HEK293T (cell line): Measurements from ENCODE around the gene SLC35F3.

Experiments used
- CTCF ChIA-PET: fragments of 350-600 bp; formaldehyde crosslinking; extraction: SDS; loops from one replicate; lab custom pipeline; 2021; ENCODE audit warnings: antibody characterized with exemption, inconsistent platforms; lab: Yijun Ruan, JAX
- POLR2A ChIA-PET: fragments of 350-600 bp; formaldehyde crosslinking; extraction: SDS; loops from one replicate; lab custom pipeline; 2020; ENCODE audit warnings: antibody characterized with exemption, inconsistent platforms; lab: Yijun Ruan, JAX
- DNase-seq: peaks from one replicate; pipeline ENCODE4 v3.0.0; 2012; ENCODE audit warnings: mixed read lengths; ENCODE audit errors: extremely low spot score
- ARNT ChIP-seq: fragments of 450-650 bp; IDR thresholded peaks from 2 replicates; pipeline ENCODE4 v1.6.1; 2017; ENCODE audit warnings: mild to moderate bottlenecking
- BHLHE40 ChIP-seq: fragments of 450-650 bp; IDR thresholded peaks from 2 replicates; pipeline ENCODE4 v1.6.1; 2016; ENCODE audit warnings: mild to moderate bottlenecking, moderate library complexity, borderline replicate concordance
- CTBP1 ChIP-seq: fragments of 450-650 bp; IDR thresholded peaks from 2 replicates; pipeline ENCODE4 v1.6.1; 2016; ENCODE audit warnings: borderline replicate concordance
- ELF4 ChIP-seq: fragments of 450-650 bp; IDR thresholded peaks from 2 replicates; pipeline ENCODE4 v1.6.1; 2017; ENCODE audit warnings: antibody characterized with exemption
- FOXA1 ChIP-seq: fragments of 450-650 bp; IDR thresholded peaks from 2 replicates; pipeline ENCODE4 v1.6.1; 2016; ENCODE audit warnings: mild to moderate bottlenecking
- FOXK2 ChIP-seq: fragments of 450-650 bp; IDR thresholded peaks from 2 replicates; pipeline ENCODE4 v1.6.1; 2016; ENCODE audit warnings: mild to moderate bottlenecking
- FOXM1 ChIP-seq: fragments of 450-650 bp; IDR thresholded peaks from 2 replicates; pipeline ENCODE4 v1.6.1; 2017; ENCODE audit warnings: mild to moderate bottlenecking, borderline replicate concordance
- HDGF ChIP-seq: fragments of 450-650 bp; IDR thresholded peaks from 2 replicates; pipeline ENCODE4 v1.6.1; 2017; ENCODE audit warnings: antibody characterized with exemption, borderline replicate concordance
- L3MBTL2 ChIP-seq: fragments of 450-650 bp; conservative IDR thresholded peaks from 2 replicates; pipeline ENCODE4 v1.6.1; 2016; ENCODE audit warnings: mild to moderate bottlenecking
- LEF1 ChIP-seq: fragments of 450-650 bp; IDR thresholded peaks from 2 replicates; pipeline ENCODE4 v1.6.1; 2017; ENCODE audit warnings: mild to moderate bottlenecking, borderline replicate concordance
- NFRKB ChIP-seq: fragments of 450-650 bp; IDR thresholded peaks from 2 replicates; pipeline ENCODE4 v1.6.1; 2016; ENCODE audit warnings: mild to moderate bottlenecking, moderate library complexity
- PKNOX1 ChIP-seq: fragments of 450-650 bp; IDR thresholded peaks from 2 replicates; pipeline ENCODE4 v1.6.1; 2016
- SP1 ChIP-seq: fragments of 450-650 bp; IDR thresholded peaks from 2 replicates; pipeline ENCODE4 v1.6.1; 2017
- SUZ12 ChIP-seq: fragments of 450-650 bp; IDR thresholded peaks from 2 replicates; pipeline ENCODE4 v1.6.1; 2016; ENCODE audit warnings: mild to moderate bottlenecking
- TARDBP ChIP-seq: fragments of 450-650 bp; IDR thresholded peaks from 2 replicates; pipeline ENCODE4 v1.6.1; 2016
- ZNF384 ChIP-seq: fragments of 450-650 bp; IDR thresholded peaks from 2 replicates; pipeline ENCODE4 v1.6.1; 2016

The SLC35F3 gene

GRCh38 chr1:234303231-234303630 is 398.8 kb downstream of the SLC35F3 start:
- ChIA-PET CTCF (interaction anchor here (0.5 kb wide), 1 partner anchor 191 kb away, joined by 4 read pairs; no protein-coding TSS in a partner anchor), POLR2A (no interaction called here)
- no peak for TF ChIP-seq NFRKB
- TF ChIP-seq L3MBTL2: no peak
- TF ChIP-seq CTBP1: no peak
- TF ChIP-seq FOXK2: no peak
- no peak for TF ChIP-seq LEF1
- no peak for TF ChIP-seq SUZ12
- no peak for TF ChIP-seq ELF4
- TF ChIP-seq ARNT: no peak
- no peak for TF ChIP-seq FOXA1
- no peak for DNase-seq

- no peak for DNase-seq
- ChIA-PET CTCF (interaction anchor here (1.5 kb wide), 1 partner anchor 15 kb away, joined by 5 read pairs; no protein-coding TSS in a partner anchor), POLR2A (no interaction called here)
- TF ChIP-seq FOXM1: no peak
- no peak for TF ChIP-seq PKNOX1
- no peak for TF ChIP-seq LEF1
- no peak for TF ChIP-seq L3MBTL2
These were observed 403.2 kb downstream of the SLC35F3 start for GRCh38 chr1:234307726-234308125.

- CTCF ChIA-PET: interaction anchor here (0.6 to 2.8 kb wide), 30 partner anchors 9 to 868 kb away, joined by 3 to 43 read pairs (median 6); partner anchors contain the start of gene COA6
- TF ChIP-seq LEF1 (no peak), ARNT (no peak), BHLHE40 (no peak), NFRKB (no peak), CTBP1 (no peak), ELF4 (no peak), SUZ12 (no peak), ZNF384 (no peak), HDGF (no peak), L3MBTL2 (no peak), TARDBP (no peak), SP1 (no peak), FOXM1 (no peak), FOXA1 (no peak)
- no peak for DNase-seq
- POLR2A ChIA-PET: no interaction called here
These were observed 404.7 kb downstream of the SLC35F3 start for GRCh38 chr1:234309243-234309597.

DNA sequence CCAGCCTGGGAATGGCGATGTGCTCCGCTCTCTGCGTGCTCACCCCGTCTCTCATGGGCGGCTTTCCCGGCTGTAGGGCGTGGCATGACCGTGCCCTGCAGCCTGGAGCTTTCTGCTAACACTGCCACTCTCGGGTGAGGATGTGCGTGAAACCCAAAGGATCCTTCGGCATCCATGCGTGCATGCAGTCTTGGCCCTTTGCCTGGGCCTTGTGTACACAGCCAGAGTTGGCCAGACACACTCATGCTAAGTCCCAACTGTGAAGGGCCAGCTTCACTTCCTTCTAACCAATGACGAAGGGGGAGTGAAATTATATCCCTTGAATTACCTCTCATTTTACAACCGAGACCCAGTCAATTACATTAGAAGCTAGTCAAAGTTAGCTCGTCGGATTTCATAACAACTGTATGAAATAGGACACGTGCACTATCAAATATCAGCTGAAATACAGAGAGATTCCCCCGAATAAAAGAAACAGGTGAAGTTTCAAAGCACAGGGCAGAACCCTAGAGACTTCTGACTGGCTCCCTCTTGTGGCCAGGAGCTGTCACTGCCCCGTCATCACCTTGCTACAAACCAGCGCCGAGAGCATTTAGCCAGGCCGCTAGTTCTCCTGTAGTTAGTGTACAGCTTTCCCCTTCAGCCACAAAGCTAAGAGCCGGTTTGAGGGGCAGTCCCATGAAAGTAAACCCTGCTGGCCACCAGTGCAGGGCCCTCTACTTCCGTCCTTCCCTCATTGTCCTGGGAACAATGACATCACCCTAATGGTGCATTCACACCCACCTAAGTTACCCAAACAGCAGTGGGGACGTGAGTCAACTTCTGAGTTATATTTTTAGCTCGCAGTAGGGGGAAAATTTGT is 405.4 kb downstream of the SLC35F3 start:
- ChIA-PET POLR2A (interaction anchor here (0.6 to 0.8 kb wide), 2 partner anchors 15 to 185 kb away, joined by 3 read pairs; no protein-coding TSS in a partner anchor), CTCF (interaction anchor here (0.6 to 2.8 kb wide), 40 partner anchors 9 to 869 kb away, joined by 3 to 43 read pairs (median 5); partner anchors contain the start of gene COA6)
- DNase-seq: peak; percentile 88
- TF ChIP-seq ARNT (no peak), PKNOX1 (peak; percentile 73)

DNA sequence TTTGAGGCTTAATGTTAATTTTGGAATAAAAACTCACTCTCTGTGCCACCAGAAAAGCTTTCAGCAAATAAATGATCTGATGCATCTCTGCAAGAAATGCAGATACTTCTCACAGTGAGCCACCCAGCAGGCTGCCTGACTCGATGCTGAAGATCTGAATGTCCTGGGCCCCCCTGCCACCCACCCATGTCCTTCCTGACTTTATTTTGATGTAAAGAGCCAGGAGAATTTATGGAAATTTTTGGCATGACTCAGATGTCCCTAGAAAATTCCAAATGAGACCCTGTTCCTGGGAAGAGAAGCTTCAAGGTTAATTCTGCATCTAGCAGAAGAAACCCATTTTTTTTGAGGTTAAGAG is 406.0 kb downstream of the SLC35F3 start:
- TF ChIP-seq L3MBTL2 (no peak), FOXK2 (no peak)
- DNase-seq: no peak
- POLR2A ChIA-PET: interaction anchor here (0.8 kb wide), 1 partner anchor 185 kb away, joined by 3 read pairs; no protein-coding TSS in a partner anchor
- CTCF ChIA-PET: interaction anchor here (0.6 to 2.8 kb wide), 34 partner anchors 9 to 870 kb away, joined by 3 to 43 read pairs (median 5); partner anchors contain the start of gene COA6

GRCh38 chr1:234311414-234311813 is 406.9 kb downstream of the SLC35F3 start:
- POLR2A ChIA-PET: no interaction called here
- CTCF ChIA-PET: interaction anchor here (1.1 to 2.8 kb wide), 5 partner anchors 11 to 186 kb away, joined by 3 to 43 read pairs (median 15); no protein-coding TSS in a partner anchor
- no peak for DNase-seq
- TF ChIP-seq ELF4 (no peak), SUZ12 (no peak), L3MBTL2 (no peak), FOXM1 (no peak), ZNF384 (no peak), LEF1 (no peak), FOXK2 (no peak), BHLHE40 (no peak), SP1 (no peak), PKNOX1 (no peak), HDGF (no peak), TARDBP (no peak), CTBP1 (no peak), NFRKB (no peak), ARNT (no peak)
